SK-N-SH treated with all-trans-retinoic acid at 6 μM for 48 hours (cell line): ENCODE data around the gene C11orf21.

ENCODE experiments used
- ATAC-seq: fragments of 200-7000 bp; cut with Tn5 transposase; 3 replicates; pipeline ENCODE4 v1.9.1; 2020; ENCODE audit warnings: mild to moderate bottlenecking, moderate library complexity
- ARNTL ChIP-seq: fragments of 450-650 bp; formaldehyde crosslinking; IDR thresholded peaks from 2 replicates; pipeline ENCODE4 v1.5.0; 2020; ENCODE audit warnings: low read depth, mild to moderate bottlenecking, moderate library complexity, borderline replicate concordance
- CREB5 ChIP-seq: fragments of 250-450 bp; sonication (Bioruptor Pico); IDR thresholded peaks from 2 replicates; pipeline ENCODE4 v1.5.1; 2020; ENCODE audit warnings: low read depth, mild to moderate bottlenecking, moderate library complexity
- CSDC2 ChIP-seq: fragments of 250-450 bp; sonication (Bioruptor Pico); IDR thresholded peaks from 2 replicates; pipeline ENCODE4 v1.5.0; 2020; ENCODE audit warnings: mild to moderate bottlenecking, moderate library complexity
- ESRRG ChIP-seq: fragments of 250-450 bp; sonication (Bioruptor Pico); IDR thresholded peaks from 2 replicates; pipeline ENCODE4 v1.6.1; 2021; ENCODE audit warnings: mild to moderate bottlenecking
- GLIS3 ChIP-seq: fragments of 250-450 bp; sonication (Bioruptor Pico); IDR thresholded peaks from 2 replicates; pipeline ENCODE4 v1.5.0; 2020; ENCODE audit warnings: mild to moderate bottlenecking, moderate library complexity
- ISL1 ChIP-seq: fragments of 250-450 bp; sonication (Bioruptor Pico); IDR thresholded peaks from 2 replicates; pipeline ENCODE4 v2.1.2; 2022; ENCODE audit warnings: mild to moderate bottlenecking, moderate library complexity
- OSR1 ChIP-seq: fragments of 250-450 bp; sonication (Bioruptor Pico); IDR thresholded peaks from 2 replicates; pipeline ENCODE4 v1.8.0; 2022; ENCODE audit warnings: moderate library complexity, mild to moderate bottlenecking, inconsistent platforms
- PATZ1 ChIP-seq: fragments of 250-450 bp; sonication (Bioruptor Pico); IDR thresholded peaks from 2 replicates; pipeline ENCODE4 v1.8.0; 2020; ENCODE audit warnings: mild to moderate bottlenecking, moderate library complexity, borderline replicate concordance
- POU6F1 ChIP-seq: fragments of 250-450 bp; sonication (Bioruptor Pico); IDR thresholded peaks from 2 replicates; pipeline ENCODE4 v1.8.0; 2021; ENCODE audit warnings: low read depth, mild to moderate bottlenecking, moderate library complexity, borderline replicate concordance
- PPARA ChIP-seq: fragments of 250-450 bp; sonication (Bioruptor Pico); IDR thresholded peaks from 2 replicates; pipeline ENCODE4 v1.5.0; 2020; ENCODE audit warnings: mild to moderate bottlenecking, borderline replicate concordance
- RARB ChIP-seq: fragments of 250-450 bp; sonication (Bioruptor Pico); IDR thresholded peaks from 2 replicates; pipeline ENCODE4 v1.8.0; 2021; ENCODE audit warnings: mild to moderate bottlenecking, moderate library complexity
- SNAI2 ChIP-seq: fragments of 250-450 bp; sonication (Bioruptor Pico); IDR thresholded peaks from 2 replicates; pipeline ENCODE4 v1.5.0; 2020; ENCODE audit warnings: mild to moderate bottlenecking, moderate library complexity
- TCF4 ChIP-seq: fragments of 250-450 bp; sonication (Bioruptor Pico); IDR thresholded peaks from 2 replicates; pipeline ENCODE4 v1.8.0; 2021; ENCODE audit warnings: mild to moderate bottlenecking, moderate library complexity, borderline replicate concordance
- TOX ChIP-seq: fragments of 250-450 bp; sonication (Bioruptor Pico); IDR thresholded peaks from 2 replicates; pipeline ENCODE4 v1.8.0; 2021; ENCODE audit warnings: mild to moderate bottlenecking, moderate library complexity, borderline replicate concordance
- ZC3H10 ChIP-seq: fragments of 250-450 bp; sonication (Bioruptor Pico); IDR thresholded peaks from 2 replicates; pipeline ENCODE4 v1.5.1; 2021; ENCODE audit warnings: mild to moderate bottlenecking, moderate library complexity
- ZFP3 ChIP-seq: fragments of 250-450 bp; sonication (Bioruptor Pico); IDR thresholded peaks from 2 replicates; pipeline ENCODE4 v1.5.0; 2020; ENCODE audit warnings: mild to moderate bottlenecking, moderate library complexity
- ZFP30 ChIP-seq: fragments of 450-650 bp; formaldehyde crosslinking; IDR thresholded peaks from 2 replicates; pipeline ENCODE4 v1.5.0; 2022; ENCODE audit warnings: mild to moderate bottlenecking, moderate library complexity
- ZNF565 ChIP-seq: fragments of 450-650 bp; formaldehyde crosslinking; conservative IDR thresholded peaks from 2 replicates; pipeline ENCODE4 v1.5.0; 2020; ENCODE audit warnings: low read depth, mild to moderate bottlenecking, moderate library complexity
- ZNF8 ChIP-seq: fragments of 450-650 bp; formaldehyde crosslinking; IDR thresholded peaks from 2 replicates; pipeline ENCODE4 v1.5.0; 2020; ENCODE audit warnings: mild to moderate bottlenecking, moderate library complexity
- TF ChIP-seq, protein P1 (sequence below): fragments of 250-450 bp; sonication (Bioruptor Pico); IDR thresholded peaks from 2 replicates; pipeline ENCODE4 v1.5.0; 2020; ENCODE audit warnings: mild to moderate bottlenecking, moderate library complexity
- TF ChIP-seq, protein P2 (sequence below): fragments of 250-450 bp; sonication (Bioruptor Pico); IDR thresholded peaks from 2 replicates; pipeline ENCODE4 v1.5.1; 2021; ENCODE audit warnings: mild to moderate bottlenecking, moderate library complexity

The C11orf21 gene

DNA sequence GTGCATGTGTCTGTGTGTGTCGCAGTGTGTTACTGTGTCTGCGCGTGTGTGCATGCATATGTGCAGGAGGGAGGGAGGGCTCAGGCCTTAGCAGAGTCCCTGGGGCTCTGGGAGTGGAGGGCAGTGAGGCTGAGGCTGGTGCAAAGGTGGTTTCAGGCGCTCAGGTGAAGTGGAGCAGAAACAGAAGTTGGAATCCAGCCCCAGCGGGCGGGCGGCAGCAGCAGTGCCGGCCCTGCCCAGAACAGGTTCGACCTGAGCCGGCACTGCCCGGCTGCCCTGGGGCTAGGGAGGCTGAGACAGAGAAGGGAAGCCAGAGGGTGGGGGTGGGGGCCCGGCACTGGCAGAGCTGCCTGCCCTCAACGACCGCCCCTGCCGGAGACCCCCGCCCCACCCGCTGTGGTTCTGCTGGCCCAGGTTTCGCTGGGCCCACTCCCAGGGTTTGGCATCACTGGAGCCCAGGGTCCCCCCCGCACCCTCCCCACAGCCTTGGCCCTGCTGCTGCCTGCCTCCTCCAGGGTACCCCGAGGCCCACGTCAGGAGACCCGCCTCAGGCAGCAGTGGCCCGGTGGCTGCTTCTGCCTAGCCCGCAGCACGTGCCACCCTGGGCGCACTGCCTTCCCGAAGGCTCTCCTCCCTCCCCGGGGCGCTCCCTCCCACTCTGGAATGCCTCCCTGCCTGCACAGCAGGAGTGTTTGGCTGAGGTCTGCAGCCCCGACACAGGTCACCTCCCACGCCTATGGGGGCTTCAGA lies 44.6 kb downstream of the C11orf21 start:
- no peak for TF ChIP-seq TCF4 (CRISPR knock-in tag)
- TF ChIP-seq GLIS3 (CRISPR knock-in tag), result no peak
- TF ChIP-seq ZC3H10 (CRISPR knock-in tag), result no peak
- no peak for ATAC-seq

DNA sequence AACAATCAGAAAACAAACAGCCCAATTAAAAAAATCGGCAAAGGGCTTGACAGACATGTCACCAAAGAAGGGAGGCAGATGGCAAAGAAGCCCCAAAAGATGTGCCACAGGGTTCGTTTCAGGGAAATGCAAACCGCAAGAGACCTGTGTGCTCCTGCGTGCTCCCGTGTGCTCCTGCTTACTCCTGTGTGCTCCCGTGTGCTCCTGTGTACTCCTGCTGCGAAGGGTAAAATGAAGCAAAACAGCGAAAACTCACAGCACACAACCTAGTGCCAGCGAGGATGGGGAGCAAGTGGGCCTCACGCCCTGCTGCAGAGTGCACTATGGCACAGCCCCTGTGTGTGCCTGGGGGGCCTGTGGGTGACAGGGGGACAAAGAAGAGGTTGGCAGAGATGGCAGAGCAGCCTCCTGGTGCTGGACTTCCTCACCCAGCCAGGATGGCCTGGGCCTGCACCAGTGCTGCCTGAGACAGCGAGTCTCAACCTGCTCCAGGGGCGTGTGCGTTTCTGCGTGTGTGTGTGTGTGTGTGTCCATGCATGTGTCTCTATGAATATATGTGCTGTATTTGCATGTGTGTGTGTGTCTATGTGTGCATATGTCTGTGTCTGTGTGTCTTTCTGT lies 45.3 kb downstream of the C11orf21 start:
- ATAC-seq, result no peak
- TF ChIP-seq ISL1, result no peak
- TF ChIP-seq OSR1 (CRISPR knock-in tag), result no peak
- no peak for TF ChIP-seq PPARA
- TF ChIP-seq CSDC2 (CRISPR knock-in tag), result no peak
- TF ChIP-seq ARNTL, result no peak
- TF ChIP-seq, protein P1, sequence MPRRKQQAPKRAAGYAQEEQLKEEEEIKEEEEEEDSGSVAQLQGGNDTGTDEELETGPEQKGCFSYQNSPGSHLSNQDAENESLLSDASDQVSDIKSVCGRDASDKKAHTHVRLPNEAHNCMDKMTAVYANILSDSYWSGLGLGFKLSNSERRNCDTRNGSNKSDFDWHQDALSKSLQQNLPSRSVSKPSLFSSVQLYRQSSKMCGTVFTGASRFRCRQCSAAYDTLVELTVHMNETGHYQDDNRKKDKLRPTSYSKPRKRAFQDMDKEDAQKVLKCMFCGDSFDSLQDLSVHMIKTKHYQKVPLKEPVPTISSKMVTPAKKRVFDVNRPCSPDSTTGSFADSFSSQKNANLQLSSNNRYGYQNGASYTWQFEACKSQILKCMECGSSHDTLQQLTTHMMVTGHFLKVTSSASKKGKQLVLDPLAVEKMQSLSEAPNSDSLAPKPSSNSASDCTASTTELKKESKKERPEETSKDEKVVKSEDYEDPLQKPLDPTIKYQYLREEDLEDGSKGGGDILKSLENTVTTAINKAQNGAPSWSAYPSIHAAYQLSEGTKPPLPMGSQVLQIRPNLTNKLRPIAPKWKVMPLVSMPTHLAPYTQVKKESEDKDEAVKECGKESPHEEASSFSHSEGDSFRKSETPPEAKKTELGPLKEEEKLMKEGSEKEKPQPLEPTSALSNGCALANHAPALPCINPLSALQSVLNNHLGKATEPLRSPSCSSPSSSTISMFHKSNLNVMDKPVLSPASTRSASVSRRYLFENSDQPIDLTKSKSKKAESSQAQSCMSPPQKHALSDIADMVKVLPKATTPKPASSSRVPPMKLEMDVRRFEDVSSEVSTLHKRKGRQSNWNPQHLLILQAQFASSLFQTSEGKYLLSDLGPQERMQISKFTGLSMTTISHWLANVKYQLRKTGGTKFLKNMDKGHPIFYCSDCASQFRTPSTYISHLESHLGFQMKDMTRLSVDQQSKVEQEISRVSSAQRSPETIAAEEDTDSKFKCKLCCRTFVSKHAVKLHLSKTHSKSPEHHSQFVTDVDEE, result no peak

DNA sequence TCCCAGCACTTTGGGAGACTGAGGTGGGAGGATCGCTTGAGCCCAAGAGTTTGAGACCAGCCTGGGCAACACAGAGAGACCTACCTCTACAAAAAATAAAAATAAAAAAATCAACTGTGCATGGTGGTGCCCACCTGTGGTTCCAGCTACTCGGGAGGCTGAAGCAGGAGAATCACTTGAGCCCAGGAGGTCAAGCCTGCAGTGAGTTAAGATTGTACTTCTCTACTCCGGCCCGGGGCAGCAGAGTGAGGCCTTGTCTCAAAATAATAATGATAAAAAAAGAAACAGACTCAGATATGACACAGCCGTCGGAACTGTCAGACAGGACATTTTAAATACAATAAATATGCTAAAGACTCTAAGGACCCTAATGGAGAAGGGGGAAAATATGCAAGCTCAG lies 49.7 kb downstream of the C11orf21 start:
- no peak for TF ChIP-seq ZNF565 (CRISPR knock-in tag)
- no peak for TF ChIP-seq GLIS3 (CRISPR knock-in tag)
- TF ChIP-seq CREB5 (CRISPR knock-in tag), result no peak
- no peak for TF ChIP-seq POU6F1 (CRISPR knock-in tag)
- TF ChIP-seq RARB (CRISPR knock-in tag), result no peak
- no peak for TF ChIP-seq CSDC2 (CRISPR knock-in tag)
- TF ChIP-seq TCF4 (CRISPR knock-in tag), result no peak
- TF ChIP-seq TOX (CRISPR knock-in tag), result no peak
- no peak for TF ChIP-seq PATZ1 (CRISPR knock-in tag)
- TF ChIP-seq PPARA, result no peak
- no peak for TF ChIP-seq ZC3H10 (CRISPR knock-in tag)
- ATAC-seq, result no peak

DNA sequence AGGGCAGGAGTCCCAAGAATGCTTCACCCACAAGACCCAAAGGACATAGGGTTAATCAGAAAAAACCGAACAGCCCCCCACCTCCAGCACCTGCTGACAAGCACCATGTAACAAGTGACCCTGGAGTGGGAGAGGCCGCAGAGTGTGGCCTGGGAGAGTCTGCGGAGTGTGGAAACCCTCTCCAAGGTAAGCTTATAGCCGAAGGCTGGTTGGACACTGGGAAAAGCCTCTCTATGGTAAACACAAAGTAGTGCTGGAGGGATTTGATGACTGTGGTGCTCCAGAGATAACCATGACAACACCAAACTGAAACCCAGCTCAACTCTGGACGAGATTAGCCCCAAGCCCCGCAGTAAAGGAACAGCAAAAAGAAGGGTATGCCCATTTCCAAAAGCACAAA lies 50.6 kb downstream of the C11orf21 start:
- TF ChIP-seq TOX (CRISPR knock-in tag) (no peak), OSR1 (CRISPR knock-in tag) (no peak), SNAI2 (CRISPR knock-in tag) (no peak), ZNF8 (CRISPR knock-in tag) (no peak), ISL1 (no peak), ARNTL (no peak), ZNF565 (CRISPR knock-in tag) (no peak), ESRRG (no peak), ZFP30 (no peak), CREB5 (CRISPR knock-in tag) (no peak), PPARA (no peak), ZFP3 (CRISPR knock-in tag) (no peak)
- TF ChIP-seq, protein P2, sequence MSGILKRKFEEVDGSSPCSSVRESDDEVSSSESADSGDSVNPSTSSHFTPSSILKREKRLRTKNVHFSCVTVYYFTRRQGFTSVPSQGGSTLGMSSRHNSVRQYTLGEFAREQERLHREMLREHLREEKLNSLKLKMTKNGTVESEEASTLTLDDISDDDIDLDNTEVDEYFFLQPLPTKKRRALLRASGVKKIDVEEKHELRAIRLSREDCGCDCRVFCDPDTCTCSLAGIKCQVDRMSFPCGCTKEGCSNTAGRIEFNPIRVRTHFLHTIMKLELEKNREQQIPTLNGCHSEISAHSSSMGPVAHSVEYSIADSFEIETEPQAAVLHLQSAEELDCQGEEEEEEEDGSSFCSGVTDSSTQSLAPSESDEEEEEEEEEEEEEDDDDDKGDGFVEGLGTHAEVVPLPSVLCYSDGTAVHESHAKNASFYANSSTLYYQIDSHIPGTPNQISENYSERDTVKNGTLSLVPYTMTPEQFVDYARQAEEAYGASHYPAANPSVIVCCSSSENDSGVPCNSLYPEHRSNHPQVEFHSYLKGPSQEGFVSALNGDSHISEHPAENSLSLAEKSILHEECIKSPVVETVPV (CRISPR knock-in tag), result no peak

More for the DNA sequence above, 50.6 kb downstream of the C11orf21 start:
- no peak for ATAC-seq
